ENCODE measurements around the gene CALD1.
"Not testable (repeated sequence)": the region's sequence is repeated elsewhere in the genome, so short reads cannot be mapped to it uniquely, and the experiment has no call there.

The CALD1 gene

GRCh38 chr7:134968110-134968509, 188.7 kb downstream of the CALD1 start:
- H3K4me1 ChIP-seq = peaks cover 0 to 15% (median 0%) of the 10 kb centered on the region in 10 experiments; a peak in 5 of 20 replicates
- no peak overlapping the region for H3K4me2 ChIP-seq
- H3K36me3 ChIP-seq = peaks cover 30 to 92% (median 60%) of the 10 kb centered on the region in 11 experiments
- H3K27me3 ChIP-seq = no peaks in the 10 kb centered on the region
- H3K4me3 ChIP-seq = no peak overlapping the region
- no peaks in the 10 kb centered on the region for H4K20me1 ChIP-seq
- H3K27ac ChIP-seq = no peak overlapping the region
- TF ChIP-seq Cebpa-rat (IDR thresholded peaks at IDR 0.05) = no peak
- no peaks in the 10 kb centered on the region for H3K9me3 ChIP-seq (replicated peaks in 1 of 11)
- no peak overlapping the region for H3K9ac ChIP-seq

- H4K20me1 ChIP-seq, H3K4me3 ChIP-seq, H3K27me3 ChIP-seq, H3K36me3 ChIP-seq, H3K9ac ChIP-seq, H3K4me2 ChIP-seq, H3K4me1 ChIP-seq, H3K27ac ChIP-seq: not testable (repeated sequence)
- H3K9me3 ChIP-seq (replicated peaks in 1 of 11) = peaks cover 7 to 16% (median 9%) of the 10 kb centered on the region in 11 experiments; a peak in 21 of 22 replicates
These were observed 202.2 kb downstream of the CALD1 start for GRCh38 chr7:134981645-134982044.

- Histone ChIP-seq H3K4me2 (peak overlapping the region; percentile 75 to 90 (median 79)), H3K9ac (peak overlapping the region; percentile 82 to 90 (median 87)), H3K27ac (peak overlapping the region; percentile 67 to 89 (median 85)), H4K20me1 (no peaks in the 10 kb centered on the region), H3K4me1 (peaks cover 0 to 17% (median 5%) of the 10 kb centered on the region in 10 experiments; a peak in 10 of 20 replicates), H3K36me3 (peaks cover 0 to 28% (median 14%) of the 10 kb centered on the region in 11 experiments; a peak in 11 of 22 replicates), H3K9me3 (replicated peaks in 1 of 11) (no peaks in the 10 kb centered on the region; a peak in 1 of 22 replicates), H3K27me3 (no peaks in the 10 kb centered on the region), H3K4me3 (peak overlapping the region; percentile 72 to 87 (median 80))
- TF ChIP-seq Cebpa-rat (IDR thresholded peaks at IDR 0.05) = no peak
These were observed 206.5 kb downstream of the CALD1 start for GRCh38 chr7:134985894-134986362.

- no peaks in the 10 kb centered on the region for H3K27me3 ChIP-seq
- peaks cover 0 to 17% (median 5%) of the 10 kb centered on the region in 10 experiments; a peak in 10 of 20 replicates for H3K4me1 ChIP-seq
- H3K27ac ChIP-seq = peak within 1 kb of the TSS; percentile 67 to 89 (median 85)
- H3K4me2 ChIP-seq = peak within 1 kb of the TSS; percentile 75 to 90 (median 79)
- TF ChIP-seq Cebpa-rat (IDR thresholded peaks at IDR 0.05) = no peak
- H3K36me3 ChIP-seq = peaks cover 0 to 30% (median 17%) of the 10 kb centered on the region in 11 experiments; a peak in 12 of 22 replicates
- H3K4me3 ChIP-seq = peak within 1 kb of the TSS; percentile 72 to 87 (median 80)
- peak within 1 kb of the TSS; percentile 82 to 90 (median 87) for H3K9ac ChIP-seq
- H4K20me1 ChIP-seq = no peaks in the 10 kb centered on the region
- H3K9me3 ChIP-seq (replicated peaks in 1 of 11) = no peaks in the 10 kb centered on the region; a peak in 1 of 22 replicates
These were observed 207.2 kb downstream of the CALD1 start, which contains the start of gene AGBL3 for GRCh38 chr7:134986363-134987251. Gene AGBL3, plus strand, starts transcription at chr7:134986508. Its CDS starts 1,426 bp downstream, at chr7:134987934.

GRCh38 chr7:134988161-134988560, 208.7 kb downstream of the CALD1 start:
- H3K36me3 ChIP-seq = peaks cover 0 to 46% (median 23%) of the 10 kb centered on the region in 11 experiments; a peak in 14 of 22 replicates
- H3K27ac ChIP-seq = no peak overlapping the region
- peaks cover 0 to 19% (median 8%) of the 10 kb centered on the region in 10 experiments; a peak in 12 of 20 replicates for H3K4me1 ChIP-seq
- no peaks in the 10 kb centered on the region for H3K9me3 ChIP-seq (replicated peaks in 1 of 11)
- peak overlapping the region in 7 of 11 experiments; percentile 75 to 90 (median 79); a peak in 10 of 22 replicates for H3K4me2 ChIP-seq
- no peaks in the 10 kb centered on the region for H3K27me3 ChIP-seq
- H3K4me3 ChIP-seq = peak overlapping the region in 1 of 10 experiments; percentile 83; a peak in 1 of 20 replicates
- TF ChIP-seq Cebpa-rat (IDR thresholded peaks at IDR 0.05) = no peak
- no peaks in the 10 kb centered on the region for H4K20me1 ChIP-seq
- H3K9ac ChIP-seq = no peak overlapping the region; a peak in 1 of 22 replicates

- H3K4me3 ChIP-seq = no peak overlapping the region
- no peaks in the 10 kb centered on the region for H3K27me3 ChIP-seq
- TF ChIP-seq Cebpa-rat (IDR thresholded peaks at IDR 0.05) = no peak
- no peak overlapping the region for H3K9ac ChIP-seq
- H3K4me1 ChIP-seq = peaks cover 8 to 34% (median 18%) of the 10 kb centered on the region in 10 experiments; a peak in 18 of 20 replicates
- H3K9me3 ChIP-seq (replicated peaks in 1 of 11) = no peaks in the 10 kb centered on the region
- H3K4me2 ChIP-seq = no peak overlapping the region
- no peaks in the 10 kb centered on the region for H4K20me1 ChIP-seq
- H3K27ac ChIP-seq = no peak overlapping the region
- H3K36me3 ChIP-seq = peaks cover 18 to 79% (median 42%) of the 10 kb centered on the region in 11 experiments; a peak in 20 of 22 replicates
These were observed 212.3 kb downstream of the CALD1 start for GRCh38 chr7:134991469-134992339.

- Histone ChIP-seq H3K27ac (no peak overlapping the region), H3K36me3 (peaks cover 25 to 85% (median 48%) of the 10 kb centered on the region in 11 experiments), H3K9me3 (replicated peaks in 1 of 11) (no peaks in the 10 kb centered on the region), H3K27me3 (no peaks in the 10 kb centered on the region), H3K4me1 (peaks cover 2 to 28% (median 18%) of the 10 kb centered on the region in 10 experiments; a peak in 18 of 20 replicates), H3K4me2 (peak overlapping the region in 1 of 11 experiments; percentile 40; a peak in 1 of 22 replicates), H3K9ac (no peak overlapping the region), H4K20me1 (no peaks in the 10 kb centered on the region), H3K4me3 (no peak overlapping the region)
- no peak for TF ChIP-seq Cebpa-rat (IDR thresholded peaks at IDR 0.05)
These were observed 213.3 kb downstream of the CALD1 start for GRCh38 chr7:134992626-134993179.

- Histone ChIP-seq H4K20me1 (no peaks in the 10 kb centered on the region), H3K36me3 (peaks cover 30 to 85% (median 48%) of the 10 kb centered on the region in 11 experiments), H3K27me3 (no peaks in the 10 kb centered on the region), H3K4me2 (no peak overlapping the region), H3K9ac (no peak overlapping the region), H3K27ac (no peak overlapping the region), H3K9me3 (replicated peaks in 1 of 11) (no peaks in the 10 kb centered on the region; a peak in 1 of 22 replicates), H3K4me3 (no peak overlapping the region), H3K4me1 (peaks cover 0 to 22% (median 17%) of the 10 kb centered on the region in 10 experiments; a peak in 16 of 20 replicates)
- TF ChIP-seq Cebpa-rat (IDR thresholded peaks at IDR 0.05) = no peak
These were observed 214.5 kb downstream of the CALD1 start for GRCh38 chr7:134993877-134994456.

Measured in BLaER1 treated with 17β-estradiol and CSF1 and Interleukin-3, amounts not matched to agents 10 nM and 100 nM (cell line).